GM23338 (cell line): ENCODE data around the gene KARS1.

Source experiments
- CREB1 ChIP-seq: fragments of 250-450 bp; sonication (Bioruptor Pico); IDR thresholded peaks from 2 replicates; pipeline ENCODE4 v1.5.0; 2020; ENCODE audit warnings: low read depth, mild to moderate bottlenecking, moderate library complexity
- EZH2 ChIP-seq: fragments of 200-600 bp; sonication (generic); IDR thresholded peaks from one replicate; pipeline ENCODE4 v1.8.0; 2017; ENCODE audit warnings: antibody characterized with exemption, mild to moderate bottlenecking, low read depth; ENCODE audit not compliant: unreplicated experiment
- EZH2phosphoT487 ChIP-seq: fragments of 200-600 bp; sonication (generic); IDR thresholded peaks from one replicate; pipeline ENCODE4 v1.8.1; 2018; ENCODE audit warnings: antibody characterized with exemption; ENCODE audit not compliant: unreplicated experiment
- JUNB ChIP-seq: IDR thresholded peaks from one replicate; pipeline ENCODE4 v1.6.1; 2016; ENCODE audit warnings: antibody characterized with exemption; ENCODE audit not compliant: unreplicated experiment
- POLR2AphosphoS5 ChIP-seq: IDR thresholded peaks from 2 replicates; pipeline ENCODE4 v1.6.1; 2016; ENCODE audit warnings: antibody characterized with exemption, low read depth
- ZNF331 ChIP-seq: fragments of 250-450 bp; sonication (Bioruptor Pico); IDR thresholded peaks from 2 replicates; pipeline ENCODE4 v1.5.0; 2020; ENCODE audit warnings: low read depth, mild to moderate bottlenecking, moderate library complexity
- TF ChIP-seq, protein P1 (sequence below), 2 experiments: fragments of 200-600 bp in 1 of 2; sonication (generic) in 1 of 2; conservative IDR thresholded peaks; 2 replicates each; pipeline versions ENCODE4 v1.5.1 to v1.6.1; 2016 to 2017; ENCODE audit warnings: antibody characterized with exemption in 2 of 2, low read depth in 2 of 2, mild to moderate bottlenecking in 2 of 2, moderate library complexity in 1 of 2
- TF ChIP-seq, protein P2 (sequence below): IDR thresholded peaks from one replicate; pipeline ENCODE4 v1.6.1; 2018; ENCODE audit warnings: antibody characterized with exemption; ENCODE audit not compliant: unreplicated experiment

DNA sequence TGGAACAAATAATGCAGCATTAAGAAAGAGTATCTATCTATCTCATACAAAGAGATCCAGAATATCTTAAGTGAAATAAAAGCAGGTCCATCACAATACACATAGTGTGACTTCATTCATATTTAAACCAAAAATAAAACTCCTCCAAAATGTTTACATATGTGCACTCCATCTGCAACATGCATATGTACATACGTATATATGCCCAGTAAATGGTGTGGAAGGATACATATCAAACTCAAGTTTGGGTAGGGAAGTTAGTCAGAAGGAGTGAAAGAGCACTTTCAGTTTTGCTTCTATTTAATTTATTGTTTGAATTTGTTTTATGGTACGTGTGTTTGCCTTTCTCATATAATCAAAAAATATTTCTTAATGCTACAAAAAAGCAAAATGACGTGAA lies 12.4 kb downstream of the KARS1 start:
- TF ChIP-seq POLR2AphosphoS5 = no peak
- no peak for TF ChIP-seq EZH2
- TF ChIP-seq, protein P1, sequence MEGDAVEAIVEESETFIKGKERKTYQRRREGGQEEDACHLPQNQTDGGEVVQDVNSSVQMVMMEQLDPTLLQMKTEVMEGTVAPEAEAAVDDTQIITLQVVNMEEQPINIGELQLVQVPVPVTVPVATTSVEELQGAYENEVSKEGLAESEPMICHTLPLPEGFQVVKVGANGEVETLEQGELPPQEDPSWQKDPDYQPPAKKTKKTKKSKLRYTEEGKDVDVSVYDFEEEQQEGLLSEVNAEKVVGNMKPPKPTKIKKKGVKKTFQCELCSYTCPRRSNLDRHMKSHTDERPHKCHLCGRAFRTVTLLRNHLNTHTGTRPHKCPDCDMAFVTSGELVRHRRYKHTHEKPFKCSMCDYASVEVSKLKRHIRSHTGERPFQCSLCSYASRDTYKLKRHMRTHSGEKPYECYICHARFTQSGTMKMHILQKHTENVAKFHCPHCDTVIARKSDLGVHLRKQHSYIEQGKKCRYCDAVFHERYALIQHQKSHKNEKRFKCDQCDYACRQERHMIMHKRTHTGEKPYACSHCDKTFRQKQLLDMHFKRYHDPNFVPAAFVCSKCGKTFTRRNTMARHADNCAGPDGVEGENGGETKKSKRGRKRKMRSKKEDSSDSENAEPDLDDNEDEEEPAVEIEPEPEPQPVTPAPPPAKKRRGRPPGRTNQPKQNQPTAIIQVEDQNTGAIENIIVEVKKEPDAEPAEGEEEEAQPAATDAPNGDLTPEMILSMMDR (conservative IDR thresholded peaks at IDR 0.05; ENCODE audit: low read depth in 2 of 2) = no peak
- no peak for TF ChIP-seq CREB1 (CRISPR knock-in tag)
- TF ChIP-seq, protein P2, sequence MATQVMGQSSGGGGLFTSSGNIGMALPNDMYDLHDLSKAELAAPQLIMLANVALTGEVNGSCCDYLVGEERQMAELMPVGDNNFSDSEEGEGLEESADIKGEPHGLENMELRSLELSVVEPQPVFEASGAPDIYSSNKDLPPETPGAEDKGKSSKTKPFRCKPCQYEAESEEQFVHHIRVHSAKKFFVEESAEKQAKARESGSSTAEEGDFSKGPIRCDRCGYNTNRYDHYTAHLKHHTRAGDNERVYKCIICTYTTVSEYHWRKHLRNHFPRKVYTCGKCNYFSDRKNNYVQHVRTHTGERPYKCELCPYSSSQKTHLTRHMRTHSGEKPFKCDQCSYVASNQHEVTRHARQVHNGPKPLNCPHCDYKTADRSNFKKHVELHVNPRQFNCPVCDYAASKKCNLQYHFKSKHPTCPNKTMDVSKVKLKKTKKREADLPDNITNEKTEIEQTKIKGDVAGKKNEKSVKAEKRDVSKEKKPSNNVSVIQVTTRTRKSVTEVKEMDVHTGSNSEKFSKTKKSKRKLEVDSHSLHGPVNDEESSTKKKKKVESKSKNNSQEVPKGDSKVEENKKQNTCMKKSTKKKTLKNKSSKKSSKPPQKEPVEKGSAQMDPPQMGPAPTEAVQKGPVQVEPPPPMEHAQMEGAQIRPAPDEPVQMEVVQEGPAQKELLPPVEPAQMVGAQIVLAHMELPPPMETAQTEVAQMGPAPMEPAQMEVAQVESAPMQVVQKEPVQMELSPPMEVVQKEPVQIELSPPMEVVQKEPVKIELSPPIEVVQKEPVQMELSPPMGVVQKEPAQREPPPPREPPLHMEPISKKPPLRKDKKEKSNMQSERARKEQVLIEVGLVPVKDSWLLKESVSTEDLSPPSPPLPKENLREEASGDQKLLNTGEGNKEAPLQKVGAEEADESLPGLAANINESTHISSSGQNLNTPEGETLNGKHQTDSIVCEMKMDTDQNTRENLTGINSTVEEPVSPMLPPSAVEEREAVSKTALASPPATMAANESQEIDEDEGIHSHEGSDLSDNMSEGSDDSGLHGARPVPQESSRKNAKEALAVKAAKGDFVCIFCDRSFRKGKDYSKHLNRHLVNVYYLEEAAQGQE = no peak
- no peak for TF ChIP-seq EZH2phosphoT487
- no peak for TF ChIP-seq JUNB
- no peak for TF ChIP-seq ZNF331 (CRISPR knock-in tag)
